HG03460 (cell line): ENCODE data around the gene AVP.
"Not testable (repeated sequence)": the region's sequence is repeated elsewhere in the genome, so short reads cannot be mapped to it uniquely, and the experiment has no call there.

Experiments used
- ATAC-seq: cut with Tn5 transposase; IDR thresholded peaks from one replicate; pipeline ENCODE4 v1.9.1; 2021; ENCODE audit not compliant: unreplicated experiment

The AVP gene, protein sequence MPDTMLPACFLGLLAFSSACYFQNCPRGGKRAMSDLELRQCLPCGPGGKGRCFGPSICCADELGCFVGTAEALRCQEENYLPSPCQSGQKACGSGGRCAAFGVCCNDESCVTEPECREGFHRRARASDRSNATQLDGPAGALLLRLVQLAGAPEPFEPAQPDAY

DNA sequence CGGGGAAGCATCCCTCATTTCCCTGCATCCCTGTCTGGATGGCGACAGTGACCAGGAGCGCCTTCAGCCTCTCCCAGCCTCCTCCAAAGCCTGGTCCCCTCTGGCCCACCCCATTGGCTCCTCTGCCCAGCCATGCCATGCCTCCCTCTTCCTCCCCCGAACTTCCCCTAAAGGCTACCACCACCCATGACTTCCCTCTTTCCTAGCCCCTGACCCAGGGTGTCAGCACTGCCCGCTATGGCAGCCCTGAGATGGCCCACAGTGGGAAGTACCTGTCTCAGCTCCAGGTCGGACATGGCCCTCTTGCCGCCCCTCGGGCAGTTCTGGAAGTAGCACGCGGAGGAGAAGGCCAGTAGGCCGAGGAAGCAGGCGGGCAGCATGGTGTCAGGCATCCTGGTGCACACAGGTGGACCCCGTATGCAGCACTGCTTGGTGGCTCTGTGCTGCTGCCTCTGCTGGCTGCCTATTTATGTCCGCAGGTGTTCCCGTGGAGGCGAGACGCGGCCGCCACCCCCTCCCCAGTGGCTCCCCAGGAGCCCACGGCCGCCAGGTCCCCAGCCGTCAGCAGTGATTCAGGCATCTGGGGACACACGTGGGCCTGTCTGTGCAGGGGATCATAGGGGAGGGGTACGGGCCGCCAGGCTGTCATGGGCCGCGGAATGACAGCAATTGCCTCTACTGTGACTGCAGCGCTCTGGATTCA, at the start of gene AVP:
Gene AVP, minus strand, starts transcription at position 442 of the 703 bp plus-strand sequence. Its CDS starts 50 bp downstream, at position 392.
- ATAC-seq, result no peak

- ATAC-seq, result no peak
Observed at GRCh38 chr20:3134151-3134550, 49.6 kb upstream of the AVP start.

- no peak for ATAC-seq
Observed at GRCh38 chr20:3133155-3133554, 48.6 kb upstream of the AVP start.

DNA sequence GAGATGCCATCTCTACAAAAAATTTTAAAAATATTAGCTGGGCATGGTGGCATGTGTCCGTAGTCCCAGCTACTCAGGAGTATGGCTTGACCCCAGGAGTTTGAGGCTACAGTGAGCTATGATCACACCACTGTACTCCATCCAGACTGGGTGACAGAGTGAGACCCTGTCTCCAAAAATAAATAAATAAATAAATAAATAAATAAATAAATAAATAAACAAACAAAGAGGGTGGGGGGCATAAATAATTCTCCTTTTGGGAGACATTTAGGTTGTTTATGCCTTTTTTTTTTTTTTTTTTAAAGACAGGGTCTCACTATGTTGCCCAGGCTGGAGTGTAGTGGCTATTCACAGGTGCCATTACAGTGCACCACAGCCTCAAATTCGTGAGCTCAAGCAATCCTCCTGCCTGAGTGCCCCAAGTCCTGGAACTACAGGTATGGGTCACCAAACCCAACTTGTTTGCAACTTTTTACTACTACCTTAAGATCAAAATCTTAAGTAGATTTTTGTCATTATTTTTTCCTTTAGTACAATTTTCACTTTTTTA, 45.6 kb upstream of the AVP start:
- ATAC-seq, result no peak

GRCh38 chr20:3129094-3129493, 44.6 kb upstream of the AVP start:
- ATAC-seq, result no peak

- ATAC-seq, result no peak
Observed at GRCh38 chr20:3128275-3128984, 43.9 kb upstream of the AVP start.

GRCh38 chr20:3126527-3126859, 42.0 kb upstream of the AVP start:
- no peak for ATAC-seq

GRCh38 chr20:3125776-3126526, 41.4 kb upstream of the AVP start:
- not testable (repeated sequence) for ATAC-seq

DNA sequence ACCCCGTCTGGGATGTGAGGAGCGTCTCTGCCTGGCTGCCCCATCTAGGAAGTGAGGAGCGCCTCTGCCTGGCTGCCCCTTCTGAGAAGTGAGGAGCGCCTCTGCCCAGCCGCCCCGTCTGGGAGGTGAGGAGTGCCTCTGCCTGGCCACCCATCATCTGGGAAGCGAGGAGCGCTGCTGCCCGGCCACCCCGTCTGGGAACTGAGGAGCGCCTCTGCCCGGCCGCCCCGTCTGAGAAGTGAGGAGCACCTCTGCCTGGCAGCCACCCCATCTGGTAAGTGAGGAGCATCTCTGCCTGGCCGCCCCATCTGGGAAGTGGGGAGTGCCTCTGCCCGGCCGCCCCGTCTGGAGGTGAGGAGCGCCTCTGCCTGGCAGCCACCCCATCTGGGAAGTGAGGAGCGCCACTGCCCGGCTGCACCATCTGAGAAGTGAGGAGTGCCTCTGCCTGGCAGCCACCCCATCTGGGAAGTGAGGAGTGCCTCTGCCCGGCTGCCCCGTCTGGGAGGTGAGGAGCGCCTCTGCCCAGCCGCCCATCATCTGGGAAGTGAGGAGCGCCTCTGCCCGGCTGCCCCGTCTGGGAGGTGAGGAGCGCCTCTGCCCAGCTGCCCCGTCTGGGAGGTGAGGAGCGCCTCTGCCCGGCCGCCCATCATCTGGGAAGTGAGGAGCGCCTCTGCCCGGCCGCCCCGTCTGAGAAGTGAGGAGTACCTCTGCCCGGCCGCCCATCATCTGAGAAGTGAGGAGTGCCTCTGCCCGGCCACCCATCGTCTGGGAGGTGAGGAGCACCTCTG, 40.4 kb upstream of the AVP start:
- not testable (repeated sequence) for ATAC-seq

- ATAC-seq, result not testable (repeated sequence)
Observed at GRCh38 chr20:3124163-3124562, 39.6 kb upstream of the AVP start.

DNA sequence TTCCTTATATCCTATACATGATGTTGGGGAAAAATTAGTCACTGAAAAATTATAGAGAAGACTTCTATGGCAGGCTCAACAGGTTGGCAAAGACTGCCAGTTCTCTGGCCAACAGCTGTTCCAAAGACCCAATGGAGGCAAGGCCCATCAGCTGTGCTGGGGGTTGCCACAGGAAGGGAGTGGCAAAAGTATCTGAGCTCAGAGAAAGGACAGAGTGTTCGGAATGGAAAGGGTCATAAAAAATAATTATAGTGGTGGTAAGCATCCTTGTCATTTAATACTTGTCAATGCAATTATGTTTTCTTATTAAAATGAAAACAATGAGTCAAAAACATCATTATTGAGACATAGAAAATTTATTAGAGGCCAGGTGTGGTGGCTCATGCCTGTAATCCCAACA, 39.0 kb upstream of the AVP start:
- ATAC-seq, result no peak

- no peak for ATAC-seq
Observed at GRCh38 chr20:3121955-3122610, 37.6 kb upstream of the AVP start.

- ATAC-seq, result no peak
Observed at GRCh38 chr20:3121271-3121911, 36.9 kb upstream of the AVP start.

DNA sequence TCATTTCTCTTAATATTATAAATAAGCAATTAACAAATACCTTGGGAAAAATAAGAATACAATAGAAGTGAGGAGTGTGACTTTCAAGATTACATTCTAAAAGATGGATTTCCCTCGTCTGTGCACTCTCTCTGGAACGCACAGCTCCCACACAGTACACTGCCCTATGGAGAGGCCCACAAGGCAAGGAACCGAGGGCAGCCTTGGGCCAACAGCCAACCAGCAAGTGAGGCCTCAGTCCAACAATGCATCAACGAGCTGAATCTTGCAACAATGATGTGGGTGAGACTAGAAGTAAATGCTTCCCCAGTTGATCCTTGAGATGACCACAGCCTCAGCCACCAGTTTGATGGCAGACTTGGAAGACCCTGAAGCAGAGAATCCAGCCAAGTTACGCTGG, 34.5 kb upstream of the AVP start:
- ATAC-seq, result no peak

- not testable (repeated sequence) for ATAC-seq
Observed at GRCh38 chr20:3117839-3118379, 33.4 kb upstream of the AVP start.

- no peak for ATAC-seq
Observed at GRCh38 chr20:3116341-3116740, 31.8 kb upstream of the AVP start.

DNA sequence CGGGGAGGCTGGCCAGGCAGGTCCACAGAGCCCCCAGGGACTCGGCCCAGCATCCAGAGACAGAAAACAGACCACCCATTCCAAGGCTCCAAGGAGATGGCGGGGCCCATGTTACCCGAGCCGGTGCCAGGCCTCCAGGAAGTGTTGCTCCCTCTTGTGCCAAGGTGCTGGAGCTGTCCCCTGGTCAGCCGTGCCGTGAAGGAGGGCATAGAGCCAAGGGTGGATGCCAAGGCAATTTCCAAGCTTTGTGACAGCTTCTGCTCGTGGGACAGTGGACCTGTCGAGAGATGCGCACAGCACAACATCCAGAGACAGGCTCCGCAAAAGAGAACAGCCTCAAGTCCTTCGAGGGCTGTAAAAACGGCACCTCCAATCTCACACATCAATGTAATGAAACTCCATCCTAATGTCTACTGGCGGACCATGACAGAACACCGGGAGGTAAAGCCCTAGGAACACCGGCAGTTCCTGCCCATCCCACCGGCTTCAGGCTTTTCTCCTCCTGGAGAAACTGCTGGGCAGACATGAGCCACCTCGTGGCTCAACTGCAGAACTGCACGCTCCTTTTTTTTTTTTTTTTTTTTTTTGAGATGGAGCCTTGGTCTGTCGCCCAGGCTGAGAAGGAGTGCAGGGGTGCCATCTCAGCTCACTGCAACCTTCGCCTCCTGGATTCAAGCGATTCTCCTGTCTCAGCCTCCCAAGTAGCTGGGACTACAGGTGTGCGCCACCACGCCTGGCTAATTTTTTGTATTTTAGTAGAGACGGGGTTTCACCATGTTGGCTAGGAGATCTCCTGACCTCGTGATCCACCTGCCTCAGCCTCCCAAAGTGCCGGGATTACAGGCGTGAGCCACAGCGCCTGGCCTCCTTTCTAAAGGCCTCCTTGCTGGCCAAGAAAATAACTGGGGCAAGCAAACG, 30.9 kb upstream of the AVP start:
- no peak for ATAC-seq

DNA sequence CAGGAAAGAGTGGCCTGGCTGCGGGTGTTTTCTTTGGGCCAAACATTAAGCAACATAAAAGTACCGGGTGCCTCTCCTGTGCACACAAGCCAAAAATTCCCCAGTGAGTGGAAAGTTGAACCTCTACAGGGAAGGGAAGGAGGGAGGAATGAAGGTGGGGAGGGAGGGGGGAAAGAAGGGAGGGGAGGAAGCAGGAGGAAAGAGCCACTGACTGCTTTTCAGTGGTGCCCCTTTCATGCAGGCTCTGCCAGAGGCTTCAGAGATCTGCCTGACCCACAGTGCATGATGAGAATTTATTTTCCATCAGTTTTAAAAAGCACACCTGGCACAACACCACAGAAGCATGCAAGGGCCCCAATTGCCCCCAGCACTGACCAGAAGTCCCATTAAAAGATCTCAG, 27.5 kb upstream of the AVP start:
- ATAC-seq, result no peak
